Iris pigment epithelial cell (primary cell): Measurements from ENCODE around the gene PAX8.

ENCODE experiments used
- DNase-seq: peaks from one replicate; pipeline ENCODE4 v3.0.0-alpha.2; 2011; ENCODE audit warnings: low read depth

PAX8 gene

DNA sequence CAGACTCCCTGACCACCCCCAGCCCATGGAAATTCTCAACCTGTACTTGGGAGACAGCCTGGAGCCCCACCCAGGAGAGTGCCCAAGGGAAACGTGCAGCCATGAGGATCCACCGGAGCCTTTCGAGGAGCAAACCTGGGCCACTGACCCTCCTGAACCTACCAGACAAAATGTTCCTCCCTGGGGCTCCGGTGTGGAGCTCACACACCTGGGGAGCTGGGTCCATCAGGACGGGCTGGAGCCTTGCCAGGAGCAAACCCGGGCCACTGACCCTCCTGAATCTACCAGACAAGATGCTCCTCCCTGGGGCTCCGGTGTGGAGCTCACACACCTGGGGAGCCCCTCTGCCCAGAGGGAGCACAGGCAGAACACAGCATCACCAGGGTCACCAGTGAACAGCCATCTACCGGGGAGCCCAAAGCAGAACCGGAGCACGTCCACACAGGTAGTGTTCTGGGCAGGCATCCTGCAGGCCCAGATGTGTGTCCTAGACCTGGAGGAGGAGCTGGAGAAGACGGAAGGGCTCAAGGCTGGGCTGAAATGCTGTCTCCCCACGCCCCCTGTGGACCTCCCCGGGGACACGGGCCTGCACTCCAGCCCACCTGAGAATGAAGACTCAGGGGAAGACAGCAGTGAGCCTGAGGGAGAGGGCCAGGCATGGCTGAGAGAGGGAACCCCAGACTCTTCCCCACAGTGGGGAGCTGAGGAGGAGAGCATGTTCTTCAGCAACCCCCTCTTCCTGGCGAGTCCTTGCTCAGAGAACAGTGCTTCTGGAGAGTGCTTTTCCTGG is 96.1 kb downstream of the PAX8 start:
- no peak for DNase-seq

DNA sequence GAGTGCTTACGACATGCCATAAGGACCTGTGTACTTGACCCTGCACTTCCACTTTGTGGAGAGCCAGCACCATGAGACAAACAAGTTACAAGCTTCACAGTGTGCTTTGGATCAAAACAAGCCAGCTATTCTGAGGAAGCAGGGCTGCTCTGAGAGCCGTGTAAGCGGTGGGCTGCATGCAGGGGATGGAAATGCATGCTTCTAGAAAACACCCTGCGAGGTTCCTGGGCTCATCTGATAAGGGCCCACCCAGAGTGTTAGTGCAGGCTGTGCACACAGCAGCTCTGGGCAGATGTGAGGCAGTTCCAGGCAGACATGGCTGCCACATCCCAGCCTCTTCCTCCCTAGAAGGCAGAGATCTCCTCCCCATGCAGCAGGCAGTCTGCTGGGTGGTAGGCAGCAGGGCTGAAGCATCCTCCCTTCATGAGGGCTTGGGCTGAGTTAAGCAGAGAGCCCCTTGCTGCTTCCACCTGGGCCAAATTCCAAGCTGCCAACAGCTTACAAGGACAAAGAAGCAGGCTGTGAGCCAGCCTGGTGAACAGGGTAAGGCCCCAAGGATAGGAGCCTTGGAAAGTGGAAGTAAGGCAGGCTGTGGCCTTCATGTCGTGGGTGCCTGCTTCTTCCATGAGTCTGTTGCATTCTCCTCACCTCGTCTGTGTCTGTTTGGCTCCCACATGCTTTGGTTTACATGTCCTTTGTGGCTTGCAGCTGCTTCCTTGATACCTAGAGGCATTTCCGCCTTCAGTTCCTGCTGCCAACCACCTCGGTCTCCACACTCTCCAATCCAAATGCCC is 97.3 kb downstream of the PAX8 start:
- no peak for DNase-seq

DNA sequence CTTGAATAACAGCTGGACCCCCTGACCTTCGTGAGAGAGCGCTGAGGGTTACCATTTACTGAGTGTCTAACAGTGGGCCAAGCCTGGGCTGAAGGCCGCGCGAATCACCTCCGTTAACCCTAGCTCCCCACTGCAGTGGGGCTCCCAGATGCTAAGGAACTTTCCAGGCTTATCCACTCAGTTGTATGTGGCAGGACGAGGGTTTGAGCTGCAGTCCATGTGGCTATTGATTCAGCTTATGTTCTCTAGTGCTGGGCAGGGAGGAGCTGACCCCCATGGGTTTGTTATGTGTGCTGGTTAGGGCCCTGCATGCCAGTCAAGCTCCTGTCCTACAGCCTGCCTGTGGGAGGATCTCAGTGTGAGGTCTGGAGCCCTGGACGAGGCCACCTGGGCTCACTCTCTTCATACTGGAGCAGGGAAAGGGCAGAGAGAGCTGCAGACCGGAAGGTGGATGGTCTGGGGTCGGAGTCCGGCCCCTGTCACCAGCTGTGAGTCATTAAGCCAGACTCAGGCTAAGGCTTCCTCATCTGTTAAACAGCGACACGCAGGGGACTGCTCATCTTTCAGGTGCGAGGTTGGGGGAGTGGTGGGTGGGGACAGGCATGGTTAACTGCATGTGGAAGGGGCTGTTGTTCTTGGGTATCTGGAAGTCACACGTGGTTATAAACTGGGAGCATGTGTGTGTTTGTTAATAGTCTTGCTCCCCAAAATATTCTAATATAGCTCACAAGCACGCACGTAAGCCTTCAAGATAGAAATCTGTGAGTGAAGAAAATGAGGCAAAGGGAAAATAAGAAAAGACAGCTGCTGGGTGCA is 98.4 kb downstream of the PAX8 start:
- DNase-seq = no peak

DNA sequence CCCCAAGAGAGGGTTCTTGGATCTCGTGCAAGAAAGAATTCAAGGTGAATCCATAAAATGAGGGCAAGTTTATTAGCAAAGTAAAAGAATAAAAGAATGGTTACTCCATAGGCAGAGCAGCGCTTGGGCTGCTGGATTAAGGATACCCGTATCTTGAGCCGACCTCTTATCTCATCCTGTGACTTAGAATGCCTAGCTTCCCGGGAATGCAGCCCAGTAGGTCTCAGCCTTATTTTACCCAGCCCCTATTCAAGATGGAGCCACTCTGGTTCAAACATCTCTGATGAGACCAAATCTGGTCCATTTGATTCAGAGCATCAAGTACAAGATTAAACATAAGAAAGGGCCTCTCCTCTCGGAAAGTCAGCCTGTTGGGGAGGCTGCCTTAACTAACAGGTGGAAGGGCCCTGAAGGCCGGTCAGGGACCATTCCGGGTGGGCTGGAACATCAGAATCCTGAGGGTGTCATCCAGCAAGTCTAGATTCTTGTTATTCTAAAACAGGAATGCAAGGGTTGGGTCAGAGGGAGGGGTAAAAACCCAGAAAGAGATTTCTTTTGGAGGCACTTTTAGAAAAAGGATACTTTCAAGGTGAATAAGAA is 99.2 kb downstream of the PAX8 start:
- DNase-seq = no peak

DNA sequence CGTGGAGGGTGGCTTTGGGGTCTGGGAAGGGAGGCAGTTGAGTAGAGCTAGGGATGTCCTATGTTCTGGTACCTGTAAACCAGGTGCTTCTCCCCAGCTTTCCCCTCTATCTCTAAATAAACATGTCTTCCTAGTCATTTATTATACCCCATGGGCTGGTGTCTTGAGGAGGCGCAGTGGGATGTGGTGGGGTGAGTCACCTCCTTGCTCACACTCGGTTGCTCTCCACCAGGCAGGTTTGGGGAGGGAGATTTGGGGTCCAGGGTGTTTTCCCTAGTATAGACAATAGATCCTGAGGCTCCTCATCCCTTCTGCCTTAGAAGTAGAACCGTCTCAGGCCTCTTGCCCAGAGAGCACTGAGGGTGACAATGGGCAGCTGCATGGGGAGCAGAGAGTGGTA is 99.8 kb downstream of the PAX8 start:
- DNase-seq = no peak

DNA sequence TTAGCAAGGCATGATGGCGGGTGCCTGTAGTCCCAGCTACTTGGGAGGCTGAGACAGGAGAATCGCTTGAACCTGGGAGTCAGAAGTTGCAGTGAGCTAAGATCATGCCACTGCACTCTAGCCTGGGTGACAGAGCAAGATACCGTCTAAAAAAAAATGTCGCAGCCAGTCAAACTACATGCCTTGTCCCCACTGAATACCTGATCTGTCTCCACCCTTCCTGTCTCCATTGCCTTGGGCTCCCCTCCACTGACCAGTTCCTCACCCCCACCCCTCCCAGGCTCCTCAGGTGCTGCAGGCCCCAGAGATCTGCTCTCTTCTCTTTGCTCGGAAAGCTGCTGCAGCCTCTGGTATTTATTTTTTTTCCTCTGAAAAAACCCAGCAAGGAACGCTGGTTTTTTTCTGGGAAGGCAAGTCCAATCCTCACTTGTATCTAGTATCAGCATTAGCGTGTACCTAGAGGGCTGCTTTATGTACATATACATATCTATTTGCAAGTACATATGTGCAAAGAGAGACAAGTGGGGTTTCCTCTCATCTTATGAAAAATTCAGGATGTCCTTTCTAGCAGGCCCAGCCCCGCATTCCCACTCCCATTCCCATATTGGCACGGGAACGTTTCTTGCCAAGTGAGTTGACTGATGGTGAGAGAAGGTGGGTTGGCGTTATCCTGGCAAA is 100.5 kb downstream of the PAX8 start:
- no peak for DNase-seq

DNA sequence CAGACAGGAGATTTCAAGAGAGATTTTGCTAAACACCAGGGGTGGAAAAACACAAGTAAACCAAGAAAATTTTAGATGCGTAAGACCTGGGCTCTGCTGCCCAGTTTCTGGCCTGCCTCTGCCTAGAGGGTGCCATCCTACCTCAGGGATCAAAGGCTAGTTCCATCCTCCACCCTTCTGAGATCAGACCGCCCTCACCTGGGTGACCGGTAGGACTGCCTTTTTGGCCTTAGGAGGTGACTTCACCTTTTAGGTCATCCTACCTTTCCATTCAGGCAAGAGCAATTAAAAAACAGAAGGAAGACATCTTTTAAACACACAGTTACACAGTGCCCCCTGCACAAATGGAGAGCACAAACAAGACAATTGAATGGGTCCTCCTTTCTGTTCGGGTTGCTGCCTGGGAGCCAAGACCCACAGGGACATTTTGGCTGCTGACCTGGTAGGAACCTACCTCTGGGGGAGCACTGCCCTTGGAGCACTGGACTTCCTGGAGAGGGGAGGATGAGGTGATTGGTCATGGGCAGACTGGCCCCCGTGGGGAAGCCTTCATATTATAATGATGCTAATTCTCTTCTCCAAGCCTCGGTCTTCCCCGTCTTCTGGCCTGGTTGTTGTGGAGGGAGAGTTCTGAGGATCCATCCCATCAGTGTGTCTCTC is 101.9 kb downstream of the PAX8 start:
- no peak for DNase-seq

DNA sequence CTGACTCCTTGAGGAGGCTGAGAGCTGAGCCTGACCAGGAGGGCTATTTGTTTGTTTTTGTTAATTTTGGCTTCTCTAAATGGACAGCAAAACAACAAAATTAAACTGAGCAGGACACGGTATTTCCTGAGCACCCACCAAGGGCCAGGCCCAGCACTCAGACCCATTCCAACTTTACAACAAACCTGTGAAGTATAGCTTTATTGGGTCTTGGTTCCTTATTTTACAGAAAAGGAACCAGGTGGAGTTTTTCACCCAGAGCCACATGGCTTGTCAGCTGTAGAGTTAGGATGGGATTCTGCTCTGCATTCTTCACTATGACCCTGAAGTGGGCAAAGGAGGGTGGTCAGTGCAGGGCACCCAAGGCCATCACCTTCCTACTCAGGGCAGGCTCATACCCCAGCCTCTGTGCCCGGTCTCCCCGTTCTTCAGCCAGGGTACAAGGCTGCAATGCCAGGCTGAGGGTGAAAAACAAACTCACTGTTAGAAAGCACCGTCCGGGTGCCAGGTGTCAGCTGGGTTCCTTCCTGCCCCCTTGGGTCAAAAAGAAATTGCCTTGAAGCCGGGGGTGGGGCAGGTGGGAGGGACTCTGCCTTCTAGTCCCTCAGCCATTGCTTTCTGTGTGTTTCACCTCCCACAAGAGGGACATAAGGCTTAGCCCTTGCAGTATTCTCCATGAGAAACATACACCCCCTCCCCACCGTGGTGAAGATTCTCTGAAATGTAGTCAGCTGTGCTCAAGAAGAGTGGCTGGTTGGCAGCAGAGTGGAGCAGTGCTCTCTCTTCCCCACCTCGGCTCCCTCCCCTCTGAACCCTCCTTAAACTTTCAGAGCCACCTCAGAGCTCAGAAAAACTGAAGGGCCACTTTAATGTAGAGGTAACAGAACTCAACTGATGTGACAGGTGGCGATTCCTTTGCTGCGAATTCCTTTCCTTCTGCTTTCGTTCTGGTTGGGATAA is 102.7 kb downstream of the PAX8 start:
- no peak for DNase-seq

DNA sequence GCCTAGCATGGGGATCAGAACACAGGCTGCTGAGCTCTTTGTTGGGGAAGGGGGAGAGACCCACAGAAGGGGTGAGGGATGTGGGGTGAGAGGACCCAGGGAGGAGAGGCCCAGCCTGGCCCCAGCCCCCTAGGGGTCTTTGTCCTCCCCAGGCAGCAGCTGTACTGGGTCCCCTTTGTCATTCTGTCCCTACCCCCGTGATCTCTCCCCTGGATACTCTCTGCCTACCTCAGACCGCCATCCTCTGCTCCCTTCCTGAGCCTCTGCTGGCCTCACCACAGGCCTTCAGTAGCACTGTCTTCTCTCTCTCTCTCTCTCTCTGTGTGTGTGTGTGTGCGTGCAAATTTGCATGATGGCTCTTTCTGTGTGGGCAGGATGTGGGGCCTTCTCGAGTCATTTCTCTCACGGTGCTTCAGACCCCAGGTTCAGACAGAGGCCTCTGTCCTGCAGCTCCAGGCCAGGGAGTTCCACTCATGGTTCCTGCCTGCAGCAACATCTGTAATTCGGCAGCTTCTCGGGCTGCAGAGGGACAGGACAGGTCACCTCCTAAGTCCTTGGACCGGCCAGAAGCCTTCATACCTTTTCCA is 103.6 kb downstream of the PAX8 start:
- DNase-seq = no peak

DNA sequence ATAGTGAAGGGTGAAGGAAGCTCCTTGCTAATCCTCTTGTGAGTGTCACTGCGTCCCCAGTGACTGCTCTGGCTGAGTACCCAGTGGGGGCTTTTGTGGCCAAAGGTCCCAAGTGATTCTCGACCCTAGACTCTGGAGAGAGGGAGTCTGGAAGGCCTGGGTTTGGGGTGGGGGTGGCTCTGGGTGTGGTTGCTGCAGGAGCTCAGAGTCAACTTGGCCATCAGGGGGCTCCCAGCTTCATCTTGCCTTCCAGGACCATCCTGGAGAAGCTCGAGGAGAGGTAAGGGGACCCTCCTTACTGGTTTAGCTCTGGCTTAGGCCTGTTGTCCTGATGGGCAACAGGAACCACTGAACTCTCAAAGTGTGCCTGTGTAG is 104.4 kb downstream of the PAX8 start:
- DNase-seq = no peak

DNA sequence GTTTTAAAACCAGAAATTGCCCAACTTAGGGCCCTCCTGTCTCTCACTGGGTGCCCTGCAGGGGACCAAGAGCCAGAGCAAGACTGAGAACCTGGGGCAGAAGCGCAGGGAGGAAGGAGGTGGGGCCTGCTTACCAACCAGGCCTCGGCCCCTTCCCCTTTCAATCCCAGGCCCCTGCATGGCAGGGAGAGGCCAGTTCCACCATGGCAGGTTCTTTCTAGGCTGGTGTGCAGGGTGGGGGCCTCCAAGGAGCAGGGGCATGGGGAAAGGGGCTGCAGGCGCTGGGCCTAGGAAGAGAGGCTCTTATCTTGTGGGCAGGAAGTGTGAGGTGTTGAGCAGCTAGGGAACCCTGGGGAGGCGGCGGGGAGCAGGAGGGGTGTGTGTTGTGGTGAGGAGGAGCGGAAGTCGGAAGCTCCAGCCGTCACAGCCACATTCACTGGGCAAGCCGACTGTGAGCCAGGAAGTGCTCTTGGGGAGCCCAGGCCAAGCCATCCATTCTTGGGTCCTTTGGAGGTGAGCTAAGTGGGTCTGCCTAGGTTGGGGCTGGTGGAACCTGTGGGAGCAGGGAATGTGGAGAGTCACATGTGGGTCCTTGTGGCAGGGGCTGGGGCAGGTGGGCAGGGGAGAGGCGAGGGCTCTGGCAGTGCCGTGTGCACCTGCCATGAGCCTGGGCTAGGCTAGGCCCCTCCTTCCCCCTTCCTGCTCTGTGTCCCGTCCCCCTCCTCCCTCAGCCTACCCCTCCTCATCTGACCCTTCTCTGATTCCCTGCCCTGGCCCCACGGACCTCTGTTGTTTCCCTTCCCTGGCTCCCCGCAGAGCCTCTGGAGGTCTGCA is 105.0 kb downstream of the PAX8 start, which contains the start of gene PSD4:
PSD4 (plus strand) TSS at position 430 of the 834 bp plus-strand sequence. CDS start 8,486 bp downstream, outside the sequence.
- no peak for DNase-seq

DNA sequence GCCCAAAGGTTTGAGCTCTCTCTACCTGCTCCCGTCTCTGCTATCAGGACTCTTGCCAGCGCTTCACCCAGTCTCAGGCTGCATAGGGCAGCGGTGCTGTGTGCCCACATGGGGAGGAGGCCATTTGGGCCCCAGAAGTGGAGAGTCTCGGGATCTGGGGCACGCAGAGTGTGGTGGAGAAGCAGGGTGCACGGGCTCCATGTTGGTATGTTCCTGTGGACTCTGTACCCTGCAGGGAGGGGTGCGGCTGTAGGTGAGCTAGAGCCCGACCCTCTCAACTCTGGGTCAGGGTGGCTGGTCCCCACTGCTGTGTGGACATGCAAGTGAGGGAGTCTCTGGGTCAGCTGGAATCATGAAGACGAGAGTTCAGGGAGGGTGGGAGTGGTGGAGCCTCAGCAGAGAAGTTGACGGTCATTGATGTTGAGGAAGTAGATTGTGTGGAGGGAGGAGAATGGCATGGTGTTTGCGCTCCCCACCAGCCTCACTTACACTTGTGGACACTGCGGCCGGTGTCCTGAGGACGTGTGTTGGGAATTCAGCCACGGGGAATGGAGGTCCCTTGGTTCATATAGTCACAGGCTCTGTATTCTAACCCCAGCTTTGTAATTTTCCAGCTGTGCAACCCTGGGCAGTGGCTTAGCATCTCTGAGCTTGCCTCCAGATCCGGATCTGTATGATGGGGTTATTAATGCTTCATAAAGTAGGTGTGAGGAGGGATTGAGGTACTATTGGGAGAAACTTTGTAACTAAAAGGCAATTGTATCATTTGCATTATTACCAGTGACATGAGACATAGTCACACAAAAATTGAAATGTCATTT is 105.8 kb downstream of the PAX8 start:
- no peak for DNase-seq

DNA sequence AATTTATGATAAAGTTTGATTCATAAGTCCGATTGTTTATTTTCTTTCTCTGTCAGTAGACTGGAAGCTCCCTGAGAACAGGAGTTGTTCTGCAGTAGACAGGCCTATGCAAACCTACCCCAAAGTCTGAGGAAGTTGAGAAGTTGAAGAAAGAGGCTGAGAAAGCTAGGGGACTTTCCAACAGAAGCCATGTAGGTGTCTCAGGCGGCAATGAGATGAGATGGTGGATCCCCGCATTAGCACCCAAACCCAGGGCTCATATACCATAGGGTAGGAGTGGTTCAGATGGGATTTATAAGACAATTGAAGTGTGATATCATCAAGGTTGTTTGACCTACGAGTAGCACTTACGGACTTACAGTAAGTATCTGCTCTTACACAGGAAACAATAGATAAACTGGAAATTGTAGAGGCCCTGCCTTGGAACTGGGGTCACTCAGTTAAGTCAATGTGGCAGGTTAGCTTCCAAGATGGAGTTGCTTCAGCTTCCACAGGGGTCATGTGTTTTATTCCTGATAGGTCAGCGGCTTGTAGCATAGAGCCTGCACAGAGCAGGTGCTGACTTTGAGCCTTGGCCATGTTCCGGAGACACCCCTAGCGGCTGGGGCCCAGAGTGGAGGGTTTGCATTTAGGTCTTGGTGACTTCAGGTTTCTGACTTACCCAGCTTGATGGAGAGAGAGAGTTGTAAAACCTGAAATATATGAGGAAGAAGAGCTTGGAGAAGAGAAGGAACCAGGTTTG is 107.2 kb downstream of the PAX8 start:
- DNase-seq = no peak

DNA sequence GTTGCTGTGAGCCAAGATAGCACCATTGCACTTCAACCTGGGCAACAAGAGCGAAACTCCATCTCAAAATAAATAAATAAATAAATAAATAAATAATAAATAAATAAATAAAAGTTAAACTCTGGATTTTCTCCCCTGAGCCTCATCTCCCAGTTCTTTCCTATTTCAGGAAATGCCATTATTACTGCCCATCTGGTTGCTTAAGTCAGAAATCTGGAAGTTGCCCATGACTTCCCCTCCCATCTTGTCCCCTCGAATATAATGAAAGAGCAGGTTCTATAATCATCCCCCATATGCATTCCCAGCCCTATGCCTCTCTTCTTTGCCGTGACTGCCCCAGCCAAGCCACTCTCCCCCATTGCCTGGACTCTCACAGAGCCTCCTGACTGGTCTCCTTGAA is 109.1 kb downstream of the PAX8 start:
- no peak for DNase-seq

DNA sequence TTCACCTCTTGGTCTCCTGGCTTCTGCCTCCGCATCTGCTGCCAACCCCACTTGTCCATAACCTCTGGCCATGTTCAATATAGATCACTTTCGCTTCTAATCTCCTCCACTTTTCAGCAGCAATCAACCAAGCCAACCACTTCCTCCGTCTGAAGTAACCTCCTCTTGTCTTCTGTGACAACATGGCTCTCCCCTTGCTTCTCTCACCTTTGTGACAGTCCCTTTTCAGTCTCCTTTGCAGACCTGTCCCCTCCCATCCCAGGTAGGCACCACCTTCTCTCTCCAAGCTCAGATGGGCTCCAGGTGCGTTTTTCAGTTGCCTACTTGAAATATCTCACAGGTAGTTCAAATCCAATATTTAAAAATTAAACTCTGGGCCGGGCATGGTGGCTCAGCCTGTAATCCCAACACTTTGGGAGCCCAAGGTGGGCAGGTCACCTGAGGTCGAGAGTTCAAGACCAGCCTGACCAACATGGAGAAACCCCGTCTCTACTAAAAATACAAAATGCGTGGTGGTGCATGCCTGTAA is 109.7 kb downstream of the PAX8 start:
- no peak for DNase-seq

DNA sequence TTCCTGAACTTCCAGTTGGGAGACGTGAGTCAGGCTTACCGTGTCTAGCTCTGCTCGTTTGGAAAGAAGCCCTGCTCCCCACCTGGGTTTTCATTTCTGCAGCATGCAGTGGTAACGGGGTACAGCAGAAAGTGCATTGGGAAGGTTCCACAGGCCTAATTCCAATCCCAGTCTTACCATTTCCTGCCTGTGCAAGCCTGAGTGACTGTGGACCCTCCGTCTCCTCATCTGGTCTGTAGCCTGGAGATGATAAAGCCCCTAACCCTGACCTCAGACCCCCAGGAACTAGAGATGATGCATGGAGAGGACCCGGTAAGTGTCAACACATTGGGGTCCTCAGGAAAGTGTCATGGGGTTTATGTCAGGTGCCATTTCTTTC is 110.8 kb downstream of the PAX8 start:
- DNase-seq = no peak
